ENCODE data around the gene COL26A1. TPM values are rescaled to one million over a fixed set of nuclear protein-coding genes. Genes with fewer than 3 reads are reported as not detected.

COL26A1 gene
- total and polyA plus RNA-seq, 2 experiments from 2014 or later = 11.6 to 19.1 TPM

GRCh38 chr7:101565601-101566209 lies 203.0 kb downstream of the COL26A1 start:
- Histone ChIP-seq H3K4me3 (no peak overlapping the region), H3K36me3 (replicated peaks; ENCODE audit: insufficient read depth, low read depth) (no peaks in the 10 kb centered on the region), H3K9me2 (replicated peaks; ENCODE audit: insufficient read depth) (no peaks in the 10 kb centered on the region), H4K20me1 (ENCODE audit: insufficient read depth, poor library complexity, severe bottlenecking) (no peaks in the 10 kb centered on the region), H2AFZ (no peak overlapping the region), H3K27ac (no peak overlapping the region), H3K4me2 (no peak overlapping the region), H3K27me3 (no peaks in the 10 kb centered on the region), H3K79me2 (no peaks in the 10 kb centered on the region), H3K9me3 (ENCODE audit: low read depth) (no peaks in the 10 kb centered on the region), H3K4me1 (ENCODE audit: insufficient read depth) (no peaks in the 10 kb centered on the region)
- TF ChIP-seq EZH2phosphoT487 (IDR thresholded peaks at IDR 0.05; ENCODE audit: low read depth, severe bottlenecking, unreplicated experiment) = no peak
- TF ChIP-seq EZH2 (IDR thresholded peaks at IDR 0.05; ENCODE audit: borderline replicate concordance) = no peak
- TF ChIP-seq CTCF (IDR thresholded peaks at IDR 0.05; ENCODE audit: poor library complexity) = no peak
- 81% methylated on average over 8 of the region's 8 CpGs for WGBS (ENCODE audit: low lambda C conversion rate, missing lambda C conversion rate)
- no peak for DNase-seq (ENCODE audit: low spot score)

GRCh38 chr7:101567230-101567629 lies 204.6 kb downstream of the COL26A1 start:
- WGBS (ENCODE audit: low lambda C conversion rate, missing lambda C conversion rate) = 82% methylated on average over 7 of the region's 7 CpGs
- Histone ChIP-seq H3K9me2 (replicated peaks; ENCODE audit: insufficient read depth) (no peaks in the 10 kb centered on the region), H3K79me2 (no peaks in the 10 kb centered on the region), H3K9me3 (ENCODE audit: low read depth) (no peaks in the 10 kb centered on the region), H4K20me1 (ENCODE audit: insufficient read depth, poor library complexity, severe bottlenecking) (no peaks in the 10 kb centered on the region), H3K27ac (no peak overlapping the region), H3K4me1 (ENCODE audit: insufficient read depth) (no peaks in the 10 kb centered on the region), H3K36me3 (replicated peaks; ENCODE audit: insufficient read depth, low read depth) (no peaks in the 10 kb centered on the region), H3K4me2 (no peak overlapping the region), H2AFZ (no peak overlapping the region), H3K4me3 (no peak overlapping the region), H3K27me3 (no peaks in the 10 kb centered on the region)
- TF ChIP-seq EZH2 (IDR thresholded peaks at IDR 0.05; ENCODE audit: borderline replicate concordance) (no peak), CTCF (IDR thresholded peaks at IDR 0.05; ENCODE audit: poor library complexity) (no peak)
- DNase-seq (ENCODE audit: low spot score) = no peak

GRCh38 chr7:101572156-101572555 lies 209.5 kb downstream of the COL26A1 start:
- DNase-seq (ENCODE audit: low spot score) = no peak
- WGBS (ENCODE audit: low lambda C conversion rate, missing lambda C conversion rate) = 95% methylated on average over 2 of the region's 2 CpGs
- Histone ChIP-seq H4K20me1 (ENCODE audit: insufficient read depth, poor library complexity, severe bottlenecking) (no peaks in the 10 kb centered on the region), H3K4me2 (no peak overlapping the region), H3K36me3 (replicated peaks; ENCODE audit: insufficient read depth, low read depth) (no peaks in the 10 kb centered on the region), H3K79me2 (no peaks in the 10 kb centered on the region), H3K4me1 (ENCODE audit: insufficient read depth) (no peaks in the 10 kb centered on the region), H3K4me3 (no peak overlapping the region), H3K27ac (no peak overlapping the region), H3K9me2 (replicated peaks; ENCODE audit: insufficient read depth) (no peaks in the 10 kb centered on the region), H2AFZ (no peak overlapping the region), H3K27me3 (no peaks in the 10 kb centered on the region), H3K9me3 (ENCODE audit: low read depth) (no peaks in the 10 kb centered on the region)
- TF ChIP-seq CTCF (IDR thresholded peaks at IDR 0.05; ENCODE audit: poor library complexity) = no peak
- no peak for TF ChIP-seq EZH2phosphoT487 (IDR thresholded peaks at IDR 0.05; ENCODE audit: low read depth, severe bottlenecking, unreplicated experiment)
- no peak for TF ChIP-seq EZH2 (IDR thresholded peaks at IDR 0.05; ENCODE audit: borderline replicate concordance)
